Activated CD8-positive, alpha-beta T cell treated with anti-CD3 and anti-CD28 coated beads, Interleukin-2, amount 10 ng/mL, durations not matched to agents 7 days and 5 days (primary cell): Measurements from ENCODE around the gene GUCY1A2. TPM values are rescaled to one million over a fixed set of nuclear protein-coding genes. Genes with fewer than 3 reads are reported as not detected.

ENCODE experiments used
- ATAC-seq: fragments of 150-1000 bp; cut with Tn5 transposase; one replicate; pipeline ENCODE4 v1.10.0; 2021; ENCODE audit warnings: moderate library complexity
- CTCF ChIA-PET: fragments of 350-600 bp; sonication (Branson Sonifier 250); formaldehyde crosslinking; loops from one replicate; lab custom pipeline; 2021; ENCODE audit warnings: antibody characterized with exemption; lab: Charles Lee
- POLR2A ChIA-PET: fragments of 350-600 bp; sonication (Branson Sonifier 250); formaldehyde crosslinking; loops from one replicate; lab custom pipeline; 2021; ENCODE audit warnings: antibody characterized with exemption; lab: Charles Lee
- DNase-seq: peaks from one replicate; pipeline ENCODE4 v3.0.0-alpha.2; 2020
- H3K27ac Mint-ChIP-seq: one replicate; pipeline ENCODE4 v1.8.0; 2021; ENCODE audit warnings: mild to moderate bottlenecking, mixed read lengths
- H3K27me3 Mint-ChIP-seq: one replicate; pipeline ENCODE4 v1.8.0; 2021; ENCODE audit warnings: low read depth, mixed read lengths
- H3K36me3 Mint-ChIP-seq: one replicate; pipeline ENCODE4 v1.8.0; 2021; ENCODE audit warnings: low read depth, mixed read lengths
- H3K4me1 Mint-ChIP-seq: one replicate; pipeline ENCODE4 v1.8.0; 2021; ENCODE audit warnings: low read depth, mixed read lengths
- H3K4me3 Mint-ChIP-seq: one replicate; pipeline ENCODE4 v1.8.0; 2021; ENCODE audit warnings: mild to moderate bottlenecking, mixed read lengths
- H3K9me3 Mint-ChIP-seq: one replicate; pipeline ENCODE4 v1.8.0; 2022; ENCODE audit warnings: mixed read lengths; ENCODE audit not compliant: insufficient read depth
- total RNA-seq, 2 experiments: library from RNA; stranded (reverse); gene quantifications; one replicate each; pipeline ENCODE4 v1.2.3, GENCODE V29; 2021

GUCY1A2 gene
- total RNA-seq, 2 experiments from 2014 or later, result not detected

- POLR2A ChIA-PET, result no interaction called here
- DNase-seq (no peak), ATAC-seq (no peak)
- peaks cover 33% of the 10 kb centered on the region for H3K27me3 Mint-ChIP-seq
- peaks cover 3% of the 10 kb centered on the region for H3K4me1 Mint-ChIP-seq
- no peak overlapping the region for H3K4me3 Mint-ChIP-seq
- CTCF ChIA-PET, result no interaction called here
- no peaks in the 10 kb centered on the region for H3K36me3 Mint-ChIP-seq
- no peaks in the 10 kb centered on the region for H3K9me3 Mint-ChIP-seq
- H3K27ac Mint-ChIP-seq, result no peak overlapping the region
Measured at GRCh38 chr11:107020594-107020993, 2.3 kb upstream of the GUCY1A2 start.

GRCh38 chr11:107018902-107019493, 722 bp upstream of the GUCY1A2 start:
- Mint-ChIP-seq H3K27me3 (peaks cover 33% of the 10 kb centered on the region), H3K4me1 (peaks cover 3% of the 10 kb centered on the region), H3K9me3 (no peaks in the 10 kb centered on the region), H3K4me3 (no peak overlapping the region), H3K36me3 (no peaks in the 10 kb centered on the region), H3K27ac (no peak overlapping the region)
- POLR2A ChIA-PET, result no interaction called here
- DNase-seq (peak; percentile 24), ATAC-seq (no peak)
- CTCF ChIA-PET, result no interaction called here

GRCh38 chr11:107017433-107018218, 650 bp downstream of the GUCY1A2 start:
- H3K9me3 Mint-ChIP-seq, result no peaks in the 10 kb centered on the region
- H3K4me1 Mint-ChIP-seq, result peaks cover 3% of the 10 kb centered on the region
- no peaks in the 10 kb centered on the region for H3K36me3 Mint-ChIP-seq
- no peak overlapping the region for H3K4me3 Mint-ChIP-seq
- ChIA-PET CTCF (no interaction called here), POLR2A (no interaction called here)
- peak; percentile 22 for DNase-seq
- H3K27me3 Mint-ChIP-seq, result peaks cover 33% of the 10 kb centered on the region
- peak; percentile 72 for ATAC-seq
- no peak overlapping the region for H3K27ac Mint-ChIP-seq

- ChIA-PET POLR2A (no interaction called here), CTCF (no interaction called here)
- H3K4me1 Mint-ChIP-seq, result peaks cover 3% of the 10 kb centered on the region
- H3K27ac Mint-ChIP-seq, result no peak overlapping the region
- H3K36me3 Mint-ChIP-seq, result no peaks in the 10 kb centered on the region
- H3K4me3 Mint-ChIP-seq, result no peak overlapping the region
- H3K27me3 Mint-ChIP-seq, result peaks cover 33% of the 10 kb centered on the region
- ATAC-seq (no peak), DNase-seq (no peak)
- no peaks in the 10 kb centered on the region for H3K9me3 Mint-ChIP-seq
Measured at GRCh38 chr11:107017104-107017432, 1.2 kb downstream of the GUCY1A2 start.

- ATAC-seq (no peak), DNase-seq (no peak)
- CTCF ChIA-PET, result no interaction called here
- H3K9me3 Mint-ChIP-seq, result no peaks in the 10 kb centered on the region
- no peak overlapping the region for H3K4me3 Mint-ChIP-seq
- H3K27me3 Mint-ChIP-seq, result peaks cover 28% of the 10 kb centered on the region
- H3K4me1 Mint-ChIP-seq, result peaks cover 3% of the 10 kb centered on the region
- H3K27ac Mint-ChIP-seq, result no peak overlapping the region
- POLR2A ChIA-PET, result no interaction called here
- no peaks in the 10 kb centered on the region for H3K36me3 Mint-ChIP-seq
Measured at GRCh38 chr11:107014871-107015270, 3.4 kb downstream of the GUCY1A2 start.

- Mint-ChIP-seq H3K27ac (no peak overlapping the region), H3K27me3 (peaks cover 12% of the 10 kb centered on the region), H3K4me3 (no peak overlapping the region), H3K9me3 (no peaks in the 10 kb centered on the region), H3K4me1 (no peaks in the 10 kb centered on the region), H3K36me3 (no peaks in the 10 kb centered on the region)
- CTCF ChIA-PET, result no interaction called here
- no peak for DNase-seq
- POLR2A ChIA-PET, result no interaction called here
- no peak for ATAC-seq
Measured at GRCh38 chr11:107011977-107012376, 6.3 kb downstream of the GUCY1A2 start.

GRCh38 chr11:107009190-107009589, 9.1 kb downstream of the GUCY1A2 start:
- POLR2A ChIA-PET, result no interaction called here
- no peaks in the 10 kb centered on the region for H3K9me3 Mint-ChIP-seq
- no peaks in the 10 kb centered on the region for H3K27me3 Mint-ChIP-seq
- DNase-seq, result no peak
- no peaks in the 10 kb centered on the region for H3K4me1 Mint-ChIP-seq
- CTCF ChIA-PET, result no interaction called here
- no peaks in the 10 kb centered on the region for H3K36me3 Mint-ChIP-seq
- no peak for ATAC-seq
- no peak overlapping the region for H3K4me3 Mint-ChIP-seq
- H3K27ac Mint-ChIP-seq, result no peak overlapping the region

- Mint-ChIP-seq H3K4me3 (no peak overlapping the region), H3K36me3 (no peaks in the 10 kb centered on the region), H3K27ac (no peak overlapping the region), H3K27me3 (no peaks in the 10 kb centered on the region), H3K9me3 (no peaks in the 10 kb centered on the region), H3K4me1 (no peaks in the 10 kb centered on the region)
- ATAC-seq, result no peak
- ChIA-PET POLR2A (no interaction called here), CTCF (no interaction called here)
- DNase-seq, result no peak
Measured at GRCh38 chr11:107006076-107006833, 12.0 kb downstream of the GUCY1A2 start.

GRCh38 chr11:106999196-106999595, 19.1 kb downstream of the GUCY1A2 start:
- no peak overlapping the region for H3K27ac Mint-ChIP-seq
- DNase-seq (no peak), ATAC-seq (no peak)
- H3K9me3 Mint-ChIP-seq, result no peaks in the 10 kb centered on the region
- POLR2A ChIA-PET, result no interaction called here
- no peak overlapping the region for H3K4me3 Mint-ChIP-seq
- no peaks in the 10 kb centered on the region for H3K4me1 Mint-ChIP-seq
- CTCF ChIA-PET, result no interaction called here
- H3K27me3 Mint-ChIP-seq, result no peaks in the 10 kb centered on the region
- H3K36me3 Mint-ChIP-seq, result no peaks in the 10 kb centered on the region

- DNase-seq (no peak), ATAC-seq (no peak)
- Mint-ChIP-seq H3K27me3 (no peaks in the 10 kb centered on the region), H3K4me1 (no peaks in the 10 kb centered on the region), H3K36me3 (no peaks in the 10 kb centered on the region), H3K4me3 (no peak overlapping the region), H3K9me3 (no peaks in the 10 kb centered on the region), H3K27ac (no peak overlapping the region)
- ChIA-PET POLR2A (no interaction called here), CTCF (no interaction called here)
Measured at GRCh38 chr11:106998916-106999188, 19.4 kb downstream of the GUCY1A2 start.

- H3K9me3 Mint-ChIP-seq, result no peaks in the 10 kb centered on the region
- no peaks in the 10 kb centered on the region for H3K36me3 Mint-ChIP-seq
- ChIA-PET CTCF (no interaction called here), POLR2A (no interaction called here)
- H3K4me3 Mint-ChIP-seq, result no peak overlapping the region
- ATAC-seq (no peak), DNase-seq (no peak)
- H3K27me3 Mint-ChIP-seq, result no peaks in the 10 kb centered on the region
- H3K4me1 Mint-ChIP-seq, result no peaks in the 10 kb centered on the region
- H3K27ac Mint-ChIP-seq, result no peak overlapping the region
Measured at GRCh38 chr11:106998116-106998915, 20.0 kb downstream of the GUCY1A2 start.

GRCh38 chr11:106997227-106997626, 21.0 kb downstream of the GUCY1A2 start:
- Mint-ChIP-seq H3K4me3 (no peak overlapping the region), H3K4me1 (no peaks in the 10 kb centered on the region), H3K27ac (no peak overlapping the region), H3K27me3 (no peaks in the 10 kb centered on the region), H3K36me3 (no peaks in the 10 kb centered on the region), H3K9me3 (no peaks in the 10 kb centered on the region)
- ChIA-PET CTCF (no interaction called here), POLR2A (no interaction called here)
- DNase-seq, result no peak
- ATAC-seq, result no peak
